ENCODE measurements around the gene RAB10.

DNA sequence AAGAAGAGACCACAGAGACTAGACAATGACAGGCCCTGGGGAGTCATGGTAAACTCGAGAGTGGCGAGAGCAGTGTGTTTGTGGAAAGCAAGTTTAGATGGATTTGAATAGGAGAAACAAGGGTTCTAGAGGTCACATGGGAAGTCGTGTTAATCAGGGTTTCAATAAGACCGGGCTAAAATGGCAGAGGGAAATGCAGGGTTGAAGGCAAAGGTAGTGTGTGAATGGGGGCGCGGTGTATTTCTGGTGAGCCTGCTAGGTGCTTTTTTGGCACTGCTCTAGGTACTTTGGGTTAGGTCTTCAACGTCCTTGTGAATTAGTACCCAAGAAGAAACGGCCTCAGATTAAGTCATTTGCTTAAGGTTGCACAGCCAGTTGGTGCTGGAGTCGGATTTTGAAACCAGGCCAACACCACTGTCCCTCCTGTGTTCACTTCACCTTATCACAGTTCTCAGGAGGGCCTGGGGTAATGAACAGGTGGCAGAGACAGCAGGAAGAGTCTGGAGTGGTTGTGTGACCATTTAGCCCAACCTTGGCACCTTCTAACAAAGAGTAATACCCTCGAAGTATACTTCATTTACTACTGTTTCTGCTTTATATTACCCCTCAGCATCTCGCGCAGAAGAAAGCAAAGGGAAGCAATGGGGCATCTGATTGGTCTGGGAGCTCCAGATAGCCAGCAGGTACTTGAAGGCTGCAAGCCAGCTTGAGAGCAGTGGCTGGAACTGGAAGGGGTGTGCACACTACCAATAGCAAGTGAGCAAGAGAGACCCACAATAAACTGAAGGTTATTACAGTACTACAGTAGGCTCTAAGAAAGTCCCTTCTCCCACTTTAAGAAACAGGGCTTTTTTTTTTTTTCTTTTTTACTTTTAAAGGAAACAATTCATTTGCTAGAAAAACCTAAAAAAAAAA, 105.6 kb downstream of the RAB10 start:
- TF ChIP-seq, protein P1, sequence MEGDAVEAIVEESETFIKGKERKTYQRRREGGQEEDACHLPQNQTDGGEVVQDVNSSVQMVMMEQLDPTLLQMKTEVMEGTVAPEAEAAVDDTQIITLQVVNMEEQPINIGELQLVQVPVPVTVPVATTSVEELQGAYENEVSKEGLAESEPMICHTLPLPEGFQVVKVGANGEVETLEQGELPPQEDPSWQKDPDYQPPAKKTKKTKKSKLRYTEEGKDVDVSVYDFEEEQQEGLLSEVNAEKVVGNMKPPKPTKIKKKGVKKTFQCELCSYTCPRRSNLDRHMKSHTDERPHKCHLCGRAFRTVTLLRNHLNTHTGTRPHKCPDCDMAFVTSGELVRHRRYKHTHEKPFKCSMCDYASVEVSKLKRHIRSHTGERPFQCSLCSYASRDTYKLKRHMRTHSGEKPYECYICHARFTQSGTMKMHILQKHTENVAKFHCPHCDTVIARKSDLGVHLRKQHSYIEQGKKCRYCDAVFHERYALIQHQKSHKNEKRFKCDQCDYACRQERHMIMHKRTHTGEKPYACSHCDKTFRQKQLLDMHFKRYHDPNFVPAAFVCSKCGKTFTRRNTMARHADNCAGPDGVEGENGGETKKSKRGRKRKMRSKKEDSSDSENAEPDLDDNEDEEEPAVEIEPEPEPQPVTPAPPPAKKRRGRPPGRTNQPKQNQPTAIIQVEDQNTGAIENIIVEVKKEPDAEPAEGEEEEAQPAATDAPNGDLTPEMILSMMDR (conservative IDR thresholded peaks at IDR 0.05; ENCODE audit: low read depth, low read length): no peak
- TF ChIP-seq POLR2A (IDR thresholded peaks at IDR 0.05; ENCODE audit: low read depth, low read length): no peak
